ENCODE results near the gene G6PC3. TPM values are rescaled to one million over a fixed set of nuclear protein-coding genes. Genes with fewer than 3 reads are reported as not detected.

The G6PC3 gene
- total RNA-seq, 1 experiment from 2014 or later: 105 TPM

- Histone ChIP-seq H3T11ph (ENCODE audit: low read length) (no peak overlapping the region), H3K27me3 (ENCODE audit: insufficient read depth, low read length) (no peaks in the 10 kb centered on the region), H3K18ac (ENCODE audit: insufficient read length, low read depth, low read length) (no peak overlapping the region), H3K23me2 (ENCODE audit: insufficient read length, low read depth, low read length, poor library complexity, severe bottlenecking) (peaks cover 9% of the 10 kb centered on the region), H2AK5ac (ENCODE audit: insufficient read length, low read length) (no peak overlapping the region), H2AFZ (ENCODE audit: low read length) (no peak overlapping the region), H3K4me1 (ENCODE audit: insufficient read depth, low read length) (peaks cover 6% of the 10 kb centered on the region; the same call in 1 of the 2 replicates), H3K56ac (ENCODE audit: insufficient read length, low read depth, low read length) (no peak overlapping the region), H4K8ac (replicated peaks; ENCODE audit: insufficient read length, low read depth, low read length) (no peak overlapping the region), H4K91ac (ENCODE audit: insufficient read length, low read depth, low read length) (no peak overlapping the region), H3K14ac (ENCODE audit: insufficient read depth, low read length) (no peak overlapping the region), H2BK12ac (ENCODE audit: insufficient read length, low read depth, low read length) (no peak overlapping the region), H3K79me1 (ENCODE audit: insufficient read depth, low read depth, low read length, poor library complexity, severe bottlenecking) (no peaks in the 10 kb centered on the region), H2BK120ac (ENCODE audit: low read depth, low read length, poor library complexity, severe bottlenecking) (no peak overlapping the region), H3K27ac (ENCODE audit: insufficient read length, low read depth, low read length) (no peak overlapping the region), H2BK20ac (ENCODE audit: low read depth, low read length, poor library complexity, severe bottlenecking) (no peak overlapping the region), H4K5ac (ENCODE audit: insufficient read length, low read depth, low read length) (no peak overlapping the region), H3K9ac (ENCODE audit: extremely low read depth, insufficient read length, low read length) (no peak overlapping the region), H2BK5ac (ENCODE audit: insufficient read length, low read length) (no peak overlapping the region), H3K9me3 (ENCODE audit: control insufficient read depth, low read depth, low read length) (no peaks in the 10 kb centered on the region), H3K4me2 (ENCODE audit: insufficient read depth, insufficient read length, low read length) (peak overlapping the region; percentile 90), H3K4ac (ENCODE audit: low read depth, low read length) (no peak overlapping the region), H4K20me1 (ENCODE audit: control insufficient read depth, insufficient read depth, insufficient read length) (no peaks in the 10 kb centered on the region), H2BK15ac (ENCODE audit: low read depth, low read length) (no peak overlapping the region), H3K23ac (ENCODE audit: insufficient read length, low read depth, low read length) (no peak overlapping the region), H3K79me2 (ENCODE audit: insufficient read depth, low read length) (peaks cover 2% of the 10 kb centered on the region; the same call in 1 of the 2 replicates)
- Mint-ChIP-seq H3K9me3 (no peaks in the 10 kb centered on the region), H3K27me3 (ENCODE audit: low read depth) (peaks cover 2% of the 10 kb centered on the region), H3K27ac (peak overlapping the region in 2 of 3 experiments; percentile 64 to 81; a peak in 4 of 7 replicates), H3K36me3 (ENCODE audit: insufficient read depth in 1 of 3, low read depth in 3 of 3) (peaks cover 0 to 10% (median 2%) of the 10 kb centered on the region in 3 experiments; a peak in 2 of 7 replicates), H3K4me3 (peak overlapping the region; percentile 86 to 96; a peak in 4 of 5 replicates), H3K4me1 (peaks cover 44 to 65% of the 10 kb centered on the region in 2 experiments)
- DNase-seq: peak; percentile 34
- no peak for TF ChIP-seq CTCF (conservative IDR thresholded peaks at IDR 0.05)
- WGBS (ENCODE audit: extremely low coverage, insufficient read length, low lambda C conversion rate): no CpG with 5 or more reads among the region's 9 CpGs
These were observed 50.5 kb downstream of the G6PC3 start for GRCh38 chr17:44120851-44121605.

Data from H9 (cell line).